ENCODE results near the gene PPM1B. TPM values are rescaled to one million over a fixed set of nuclear protein-coding genes. Genes with fewer than 3 reads are reported as not detected.

Gene PPM1B
- total RNA-seq, 1 experiment from 2014 or later = 43.5 TPM

- intact Hi-C loops (cut with micrococcal nuclease; ENCODE audit: unreplicated experiment) = no loop called here
- H3K27me3 ChIP-seq (replicated peaks; ENCODE audit: insufficient read depth, low read depth, low read length, poor library complexity) = no peaks in the 10 kb centered on the region
- POLR2A ChIA-PET (ENCODE audit: low non-redundant PET) = no interaction called here
- no peaks in the 10 kb centered on the region for H3K4me1 ChIP-seq (ENCODE audit: insufficient read depth, low read length, poor library complexity, severe bottlenecking)
- no TSS peak for BruUV-seq (replicated peaks)
- no peak for DNase-seq (ENCODE audit: low spot score)
- no peak overlapping the region for H3K27ac ChIP-seq (ENCODE audit: low read depth, low read length, poor library complexity, severe bottlenecking)
- CTCF ChIA-PET = no interaction called here
- no peaks in the 10 kb centered on the region for H3K9me3 ChIP-seq (ENCODE audit: low read depth, low read length, poor library complexity, severe bottlenecking)
- no peak for TF ChIP-seq CTCF (conservative IDR thresholded peaks at IDR 0.05; ENCODE audit: low read depth, low read length)
- TF ChIP-seq EZH2 (IDR thresholded peaks at IDR 0.05; ENCODE audit: borderline replicate concordance, low read depth, low read length, poor library complexity, severe bottlenecking) = no peak
- H3K36me3 ChIP-seq (ENCODE audit: insufficient read depth, low read length, poor library complexity, severe bottlenecking) = no peaks in the 10 kb centered on the region
- H3K4me3 ChIP-seq (ENCODE audit: low read depth, low read length, poor library complexity, severe bottlenecking) = no peak overlapping the region
Measured at GRCh38 chr2:44121899-44122298, 46.8 kb upstream of the PPM1B start.

GRCh38 chr2:44124500-44124899 lies 44.2 kb upstream of the PPM1B start:
- no peaks in the 10 kb centered on the region for H3K4me1 ChIP-seq (ENCODE audit: insufficient read depth, low read length, poor library complexity, severe bottlenecking)
- no TSS peak for BruUV-seq (replicated peaks)
- no peak overlapping the region for H3K27ac ChIP-seq (ENCODE audit: low read depth, low read length, poor library complexity, severe bottlenecking)
- no peak for TF ChIP-seq EZH2 (IDR thresholded peaks at IDR 0.05; ENCODE audit: borderline replicate concordance, low read depth, low read length, poor library complexity, severe bottlenecking)
- TF ChIP-seq CTCF (conservative IDR thresholded peaks at IDR 0.05; ENCODE audit: low read depth, low read length) = no peak
- no peak overlapping the region for H3K4me3 ChIP-seq (ENCODE audit: low read depth, low read length, poor library complexity, severe bottlenecking)
- no peak for DNase-seq (ENCODE audit: low spot score)
- H3K36me3 ChIP-seq (ENCODE audit: insufficient read depth, low read length, poor library complexity, severe bottlenecking) = no peaks in the 10 kb centered on the region
- ChIA-PET CTCF (no interaction called here), POLR2A (ENCODE audit: low non-redundant PET) (no interaction called here)
- H3K9me3 ChIP-seq (ENCODE audit: low read depth, low read length, poor library complexity, severe bottlenecking) = no peaks in the 10 kb centered on the region
- H3K27me3 ChIP-seq (replicated peaks; ENCODE audit: insufficient read depth, low read depth, low read length, poor library complexity) = no peaks in the 10 kb centered on the region
- intact Hi-C loops (cut with micrococcal nuclease; ENCODE audit: unreplicated experiment) = no loop called here

- H3K4me3 ChIP-seq (ENCODE audit: low read depth, low read length, poor library complexity, severe bottlenecking) = no peak overlapping the region
- CTCF ChIA-PET = no interaction called here
- peak; percentile 15 for DNase-seq (ENCODE audit: low spot score)
- POLR2A ChIA-PET (ENCODE audit: low non-redundant PET) = no interaction called here
- intact Hi-C loops (cut with micrococcal nuclease; ENCODE audit: unreplicated experiment) = no loop called here
- H3K4me1 ChIP-seq (ENCODE audit: insufficient read depth, low read length, poor library complexity, severe bottlenecking) = peaks cover 11% of the 10 kb centered on the region
- no TSS peak for BruUV-seq (replicated peaks)
- H3K27ac ChIP-seq (ENCODE audit: low read depth, low read length, poor library complexity, severe bottlenecking) = no peak overlapping the region
- H3K9me3 ChIP-seq (ENCODE audit: low read depth, low read length, poor library complexity, severe bottlenecking) = no peaks in the 10 kb centered on the region
- H3K36me3 ChIP-seq (ENCODE audit: insufficient read depth, low read length, poor library complexity, severe bottlenecking) = no peaks in the 10 kb centered on the region
- H3K27me3 ChIP-seq (replicated peaks; ENCODE audit: insufficient read depth, low read depth, low read length, poor library complexity) = no peaks in the 10 kb centered on the region
- TF ChIP-seq EZH2 (IDR thresholded peaks at IDR 0.05; ENCODE audit: borderline replicate concordance, low read depth, low read length, poor library complexity, severe bottlenecking) (no peak), CTCF (conservative IDR thresholded peaks at IDR 0.05; ENCODE audit: low read depth, low read length) (no peak)
Measured at GRCh38 chr2:44126106-44126797, 42.4 kb upstream of the PPM1B start.

All from A673 (cell line).